HepG2 (cell line): ENCODE results near the gene ZACN. TPM values are rescaled to one million over a fixed set of nuclear protein-coding genes. Genes with fewer than 3 reads are reported as not detected.

ENCODE experiments used
- ATRX ChIP-seq: sonication (generic); formaldehyde crosslinking; IDR thresholded peaks from 2 replicates; pipeline ENCODE4 v1.4.0; 2020; ENCODE audit warnings: missing genetic modification reagents, borderline replicate concordance
- GATAD2A ChIP-seq: IDR thresholded peaks from 2 replicates; pipeline ENCODE4 v1.6.1; 2016
- MYC ChIP-seq: sonication (generic); formaldehyde crosslinking; IDR thresholded peaks from 2 replicates; pipeline ENCODE4 v1.9.0; 2021; ENCODE audit warnings: missing genetic modification reagents, borderline replicate concordance
- PRPF4 ChIP-seq: fragments of 200-400 bp; formaldehyde crosslinking; IDR thresholded peaks from 2 replicates; pipeline ENCODE4 v1.6.1; 2016; ENCODE audit warnings: low read length, low read depth; ENCODE audit not compliant: poor library complexity, severe bottlenecking
- SMYD3 ChIP-seq: sonication (generic); formaldehyde crosslinking; IDR thresholded peaks from 2 replicates; pipeline ENCODE4 v1.8.1; 2023; ENCODE audit warnings: mild to moderate bottlenecking, missing genetic modification reagents
- ZBTB42 ChIP-seq: sonication (generic); formaldehyde crosslinking; IDR thresholded peaks from 2 replicates; pipeline ENCODE4 v1.5.0; 2020; ENCODE audit warnings: mild to moderate bottlenecking, missing genetic modification reagents
- ZFYVE20 ChIP-seq: sonication (generic); formaldehyde crosslinking; IDR thresholded peaks from 2 replicates; pipeline ENCODE4 v1.8.0; 2023; ENCODE audit warnings: low read depth, mild to moderate bottlenecking, moderate library complexity, missing genetic modification reagents, borderline replicate concordance
- ZNF10 ChIP-seq: sonication (generic); formaldehyde crosslinking; IDR thresholded peaks from 2 replicates; pipeline ENCODE4 v1.4.0; 2020; ENCODE audit warnings: mild to moderate bottlenecking, low read depth, missing genetic modification reagents, borderline replicate concordance
- ZNF138 ChIP-seq: sonication (generic); formaldehyde crosslinking; IDR thresholded peaks from 2 replicates; pipeline ENCODE4 v1.5.0; 2020; ENCODE audit warnings: mild to moderate bottlenecking, low read depth, missing genetic modification reagents
- ZNF3 ChIP-seq: IDR thresholded peaks from 2 replicates; pipeline ENCODE4 v1.7.0; 2017; ENCODE audit warnings: inconsistent platforms
- ZNF547 ChIP-seq: sonication (generic); formaldehyde crosslinking; IDR thresholded peaks from 2 replicates; pipeline ENCODE4 v1.5.1; 2020; ENCODE audit warnings: mild to moderate bottlenecking, missing genetic modification reagents
- ZNF670 ChIP-seq: sonication (generic); formaldehyde crosslinking; IDR thresholded peaks from 2 replicates; pipeline ENCODE4 v1.8.0; 2022; ENCODE audit warnings: mild to moderate bottlenecking, missing genetic modification reagents, borderline replicate concordance
- ZNF746 ChIP-seq: sonication (generic); formaldehyde crosslinking; IDR thresholded peaks from 2 replicates; pipeline ENCODE4 v1.8.0; 2022; ENCODE audit warnings: mild to moderate bottlenecking, missing genetic modification reagents
- ZNF749 ChIP-seq: sonication (generic); formaldehyde crosslinking; IDR thresholded peaks from 2 replicates; pipeline ENCODE4 v1.8.0; 2022; ENCODE audit warnings: mild to moderate bottlenecking, missing genetic modification reagents, moderate library complexity, borderline replicate concordance
- polyA plus RNA-seq, 8 experiments: library from polyadenylated mRNA; depleted of rRNA in 3 of 8; stranded (reverse) in 7 of 8; unstranded in 1 of 8; fragments of >200 nt; fragmentation: Illumina TruSeq in 4 of 8; extraction: Trizol in 4 of 8; gene quantifications; 2 replicates each; pipeline versions ENCODE4 v1.2.1 to v1.2.3, GENCODE V29; 2011 to 2016; ENCODE audit warnings: low read depth in 4 of 8, missing spikeins in 1 of 8, mixed read lengths in 1 of 8; ENCODE audit not compliant: insufficient read depth in 1 of 8
- total RNA-seq, 5 experiments: library from RNA; depleted of rRNA; stranded (reverse); fragments of >200 nt; fragmentation: Illumina TruSeq; extraction: Trizol; gene quantifications; 2 replicates each; pipeline ENCODE4 v1.2.3, GENCODE V29; 2016; ENCODE audit warnings: low read depth in 1 of 5
- TF ChIP-seq, protein P1 (sequence below): sonication (generic); formaldehyde crosslinking; IDR thresholded peaks from 2 replicates; pipeline ENCODE4 v1.5.1; 2020; ENCODE audit warnings: missing genetic modification reagents, mild to moderate bottlenecking, borderline replicate concordance
- TF ChIP-seq, protein P2 (sequence below): IDR thresholded peaks from 2 replicates; pipeline ENCODE4 v1.6.1; 2016; ENCODE audit warnings: mild to moderate bottlenecking
- TF ChIP-seq, protein P3 (sequence below): sonication (generic); formaldehyde crosslinking; IDR thresholded peaks from 2 replicates; pipeline ENCODE4 v1.5.0; 2020; ENCODE audit warnings: mild to moderate bottlenecking, missing genetic modification reagents, borderline replicate concordance

ZACN gene
- total and polyA plus RNA-seq, 2 of the 13 experiments (the other 11 are each of a cell fraction or from before 2014, with no cell fraction given) = 0.11 to 0.15 TPM

DNA sequence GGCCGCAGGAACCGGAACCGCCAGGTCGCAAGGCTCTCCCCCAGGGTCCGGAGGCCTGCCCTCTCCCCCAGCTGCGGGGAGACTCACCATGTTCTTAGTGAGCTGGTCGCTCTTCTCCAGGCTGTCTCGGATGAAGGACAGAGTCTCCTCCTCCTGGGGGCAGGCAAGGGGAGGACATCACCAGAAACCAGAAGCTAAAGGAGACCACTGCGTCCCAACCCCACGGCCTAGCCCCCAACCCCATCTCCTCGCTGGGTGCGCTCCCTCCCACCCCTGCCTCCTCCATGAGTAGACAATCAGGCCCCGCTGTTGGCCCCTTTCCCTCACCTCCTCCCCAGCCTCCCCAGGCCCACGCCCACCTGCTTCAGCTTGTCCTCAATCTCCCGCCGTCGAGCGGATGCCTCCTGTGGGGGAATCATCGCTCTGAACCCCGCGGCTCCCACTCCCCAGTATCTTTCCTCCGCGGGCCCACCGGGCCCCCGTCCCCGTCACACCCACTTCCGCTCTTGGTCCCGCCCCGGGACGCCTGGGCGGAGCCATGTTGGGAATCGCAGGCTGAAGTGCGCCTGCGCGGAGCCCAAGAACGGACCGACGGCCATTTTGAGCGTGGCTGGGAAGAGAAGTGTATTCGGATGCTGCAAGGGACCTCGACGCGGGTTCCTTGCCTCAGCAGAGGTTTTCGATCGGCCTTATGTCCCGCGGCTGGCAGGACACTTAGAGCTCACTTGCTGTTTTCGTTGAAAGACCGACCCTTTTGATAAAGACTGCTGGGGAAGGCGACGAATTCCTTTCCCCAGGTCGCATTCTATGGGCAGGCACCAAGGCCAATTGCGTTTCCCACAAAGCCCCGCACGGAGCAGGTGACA is 24.5 kb downstream of the ZACN start, which contains the start of gene EXOC7 (continued):
- TF ChIP-seq, protein P1, sequence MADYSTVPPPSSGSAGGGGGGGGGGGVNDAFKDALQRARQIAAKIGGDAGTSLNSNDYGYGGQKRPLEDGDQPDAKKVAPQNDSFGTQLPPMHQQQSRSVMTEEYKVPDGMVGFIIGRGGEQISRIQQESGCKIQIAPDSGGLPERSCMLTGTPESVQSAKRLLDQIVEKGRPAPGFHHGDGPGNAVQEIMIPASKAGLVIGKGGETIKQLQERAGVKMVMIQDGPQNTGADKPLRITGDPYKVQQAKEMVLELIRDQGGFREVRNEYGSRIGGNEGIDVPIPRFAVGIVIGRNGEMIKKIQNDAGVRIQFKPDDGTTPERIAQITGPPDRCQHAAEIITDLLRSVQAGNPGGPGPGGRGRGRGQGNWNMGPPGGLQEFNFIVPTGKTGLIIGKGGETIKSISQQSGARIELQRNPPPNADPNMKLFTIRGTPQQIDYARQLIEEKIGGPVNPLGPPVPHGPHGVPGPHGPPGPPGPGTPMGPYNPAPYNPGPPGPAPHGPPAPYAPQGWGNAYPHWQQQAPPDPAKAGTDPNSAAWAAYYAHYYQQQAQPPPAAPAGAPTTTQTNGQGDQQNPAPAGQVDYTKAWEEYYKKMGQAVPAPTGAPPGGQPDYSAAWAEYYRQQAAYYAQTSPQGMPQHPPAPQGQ (CRISPR knock-in tag) = 0 out of 2 replicates have a peak, but pooled peaks have one; percentile 26
- TF ChIP-seq ZNF670 (CRISPR knock-in tag) (peak; percentile 94), ZBTB42 (CRISPR knock-in tag) (peak; percentile 30; the same call in 1 of the 2 replicates), MYC (no peak; the same call in 1 of the 2 replicates), ZNF749 (no peak; the same call in 1 of the 2 replicates), PRPF4 (no peak), GATAD2A (CRISPR knock-in tag) (peak; percentile 51; the same call in 1 of the 2 replicates), ZNF10 (CRISPR knock-in tag) (no peak), ZNF547 (CRISPR knock-in tag) (peak; percentile 89), ZNF3 (CRISPR knock-in tag) (peak; percentile 24; the same call in 1 of the 2 replicates), ZNF746 (0 out of 2 replicates have a peak, but pooled peaks have one; percentile 31), ATRX (CRISPR knock-in tag) (no peak), ZFYVE20 (CRISPR knock-in tag) (no peak; the same call in 1 of the 2 replicates), SMYD3 (no peak), ZNF138 (CRISPR knock-in tag) (no peak)
- TF ChIP-seq, protein P2, sequence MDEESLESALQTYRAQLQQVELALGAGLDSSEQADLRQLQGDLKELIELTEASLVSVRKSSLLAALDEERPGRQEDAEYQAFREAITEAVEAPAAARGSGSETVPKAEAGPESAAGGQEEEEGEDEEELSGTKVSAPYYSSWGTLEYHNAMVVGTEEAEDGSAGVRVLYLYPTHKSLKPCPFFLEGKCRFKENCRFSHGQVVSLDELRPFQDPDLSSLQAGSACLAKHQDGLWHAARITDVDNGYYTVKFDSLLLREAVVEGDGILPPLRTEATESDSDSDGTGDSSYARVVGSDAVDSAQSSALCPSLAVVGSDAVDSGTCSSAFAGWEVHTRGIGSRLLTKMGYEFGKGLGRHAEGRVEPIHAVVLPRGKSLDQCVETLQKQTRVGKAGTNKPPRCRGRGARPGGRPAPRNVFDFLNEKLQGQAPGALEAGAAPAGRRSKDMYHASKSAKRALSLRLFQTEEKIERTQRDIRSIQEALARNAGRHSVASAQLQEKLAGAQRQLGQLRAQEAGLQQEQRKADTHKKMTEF = peak; percentile 74
- TF ChIP-seq, protein P3, sequence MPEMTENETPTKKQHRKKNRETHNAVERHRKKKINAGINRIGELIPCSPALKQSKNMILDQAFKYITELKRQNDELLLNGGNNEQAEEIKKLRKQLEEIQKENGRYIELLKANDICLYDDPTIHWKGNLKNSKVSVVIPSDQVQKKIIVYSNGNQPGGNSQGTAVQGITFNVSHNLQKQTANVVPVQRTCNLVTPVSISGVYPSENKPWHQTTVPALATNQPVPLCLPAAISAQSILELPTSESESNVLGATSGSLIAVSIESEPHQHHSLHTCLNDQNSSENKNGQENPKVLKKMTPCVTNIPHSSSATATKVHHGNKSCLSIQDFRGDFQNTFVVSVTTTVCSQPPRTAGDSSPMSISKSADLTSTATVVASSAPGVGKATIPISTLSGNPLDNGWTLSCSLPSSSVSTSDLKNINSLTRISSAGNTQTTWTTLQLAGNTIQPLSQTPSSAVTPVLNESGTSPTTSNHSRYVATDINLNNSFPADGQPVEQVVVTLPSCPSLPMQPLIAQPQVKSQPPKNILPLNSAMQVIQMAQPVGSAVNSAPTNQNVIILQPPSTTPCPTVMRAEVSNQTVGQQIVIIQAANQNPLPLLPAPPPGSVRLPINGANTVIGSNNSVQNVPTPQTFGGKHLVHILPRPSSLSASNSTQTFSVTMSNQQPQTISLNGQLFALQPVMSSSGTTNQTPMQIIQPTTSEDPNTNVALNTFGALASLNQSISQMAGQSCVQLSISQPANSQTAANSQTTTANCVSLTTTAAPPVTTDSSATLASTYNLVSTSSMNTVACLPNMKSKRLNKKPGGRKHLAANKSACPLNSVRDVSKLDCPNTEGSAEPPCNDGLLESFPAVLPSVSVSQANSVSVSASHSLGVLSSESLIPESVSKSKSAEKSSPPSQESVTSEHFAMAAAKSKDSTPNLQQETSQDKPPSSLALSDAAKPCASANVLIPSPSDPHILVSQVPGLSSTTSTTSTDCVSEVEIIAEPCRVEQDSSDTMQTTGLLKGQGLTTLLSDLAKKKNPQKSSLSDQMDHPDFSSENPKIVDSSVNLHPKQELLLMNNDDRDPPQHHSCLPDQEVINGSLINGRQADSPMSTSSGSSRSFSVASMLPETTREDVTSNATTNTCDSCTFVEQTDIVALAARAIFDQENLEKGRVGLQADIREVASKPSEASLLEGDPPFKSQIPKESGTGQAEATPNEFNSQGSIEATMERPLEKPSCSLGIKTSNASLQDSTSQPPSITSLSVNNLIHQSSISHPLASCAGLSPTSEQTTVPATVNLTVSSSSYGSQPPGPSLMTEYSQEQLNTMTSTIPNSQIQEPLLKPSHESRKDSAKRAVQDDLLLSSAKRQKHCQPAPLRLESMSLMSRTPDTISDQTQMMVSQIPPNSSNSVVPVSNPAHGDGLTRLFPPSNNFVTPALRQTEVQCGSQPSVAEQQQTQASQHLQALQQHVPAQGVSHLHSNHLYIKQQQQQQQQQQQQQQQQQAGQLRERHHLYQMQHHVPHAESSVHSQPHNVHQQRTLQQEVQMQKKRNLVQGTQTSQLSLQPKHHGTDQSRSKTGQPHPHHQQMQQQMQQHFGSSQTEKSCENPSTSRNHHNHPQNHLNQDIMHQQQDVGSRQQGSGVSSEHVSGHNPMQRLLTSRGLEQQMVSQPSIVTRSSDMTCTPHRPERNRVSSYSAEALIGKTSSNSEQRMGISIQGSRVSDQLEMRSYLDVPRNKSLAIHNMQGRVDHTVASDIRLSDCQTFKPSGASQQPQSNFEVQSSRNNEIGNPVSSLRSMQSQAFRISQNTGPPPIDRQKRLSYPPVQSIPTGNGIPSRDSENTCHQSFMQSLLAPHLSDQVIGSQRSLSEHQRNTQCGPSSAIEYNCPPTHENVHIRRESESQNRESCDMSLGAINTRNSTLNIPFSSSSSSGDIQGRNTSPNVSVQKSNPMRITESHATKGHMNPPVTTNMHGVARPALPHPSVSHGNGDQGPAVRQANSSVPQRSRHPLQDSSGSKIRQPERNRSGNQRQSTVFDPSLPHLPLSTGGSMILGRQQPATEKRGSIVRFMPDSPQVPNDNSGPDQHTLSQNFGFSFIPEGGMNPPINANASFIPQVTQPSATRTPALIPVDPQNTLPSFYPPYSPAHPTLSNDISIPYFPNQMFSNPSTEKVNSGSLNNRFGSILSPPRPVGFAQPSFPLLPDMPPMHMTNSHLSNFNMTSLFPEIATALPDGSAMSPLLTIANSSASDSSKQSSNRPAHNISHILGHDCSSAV (CRISPR knock-in tag) = no peak
